OCI-LY3 (cell line): Measurements from ENCODE around the gene CARHSP1.

Source experiments
- H2AFZ ChIP-seq: fragments of 200-600, 300-600 bp; shearing (Covaris generic); 2 replicates; pipeline ENCODE4 v1.6.0; 2014; ENCODE audit warnings: antibody characterized with exemption, low read depth, low read length
- H3K27ac ChIP-seq: fragments of 200-600, 300-600 bp; sonication (generic); 2 replicates; pipeline ENCODE4 v1.5.1; 2014; ENCODE audit warnings: mild to moderate bottlenecking, low read length, moderate library complexity, mixed read lengths
- H3K27me3 ChIP-seq: fragments of 200-600, 300-600 bp; sonication (generic); 2 replicates; pipeline ENCODE4 v1.6.1; 2014; ENCODE audit warnings: low read depth, low read length, mixed read lengths
- H3K36me3 ChIP-seq: fragments of 200-600, 300-600 bp; sonication (generic); replicated peaks from 2 replicates; pipeline ENCODE3; 2014; ENCODE audit warnings: low read depth, low read length, mixed read lengths
- H3K4me1 ChIP-seq: fragments of 300-600, 200-600 bp; sonication (generic); 2 replicates; pipeline ENCODE4 v1.6.1; 2014; ENCODE audit warnings: low read length, mixed read lengths
- H3K4me2 ChIP-seq: fragments of 200-600, 300-600 bp; sonication (generic); 2 replicates; pipeline ENCODE4 v1.6.1; 2014; ENCODE audit warnings: low read length, mixed read lengths
- H3K4me3 ChIP-seq: fragments of 300-600, 200-600 bp; sonication (generic); 2 replicates; pipeline ENCODE4 v1.5.1; 2014; ENCODE audit warnings: antibody characterized with exemption, mild to moderate bottlenecking, low read length, moderate library complexity
- H3K79me2 ChIP-seq: fragments of 300-600, 200-600 bp; shearing (Covaris generic); 2 replicates; pipeline ENCODE4 v1.6.1; 2014; ENCODE audit warnings: mild to moderate bottlenecking, low read length, mixed read lengths
- H3K9ac ChIP-seq: fragments of 300-600, 200-600 bp; shearing (Covaris generic); 2 replicates; pipeline ENCODE4 v1.6.0; 2014; ENCODE audit warnings: mild to moderate bottlenecking, low read length, moderate library complexity
- H3K9me3 ChIP-seq: fragments of 200-600, 300-600 bp; shearing (Covaris generic); 2 replicates; pipeline ENCODE4 v1.6.1; 2014; ENCODE audit warnings: low read length, mixed read lengths; ENCODE audit not compliant: insufficient read depth
- H4K20me1 ChIP-seq: fragments of 200-600, 300-600 bp; sonication (generic); 2 replicates; pipeline ENCODE4 v1.6.1; 2016; ENCODE audit warnings: low read length, mixed read lengths; ENCODE audit not compliant: insufficient read depth
- EZH2phosphoT487 ChIP-seq: fragments of 200-600 bp; shearing (Covaris generic); IDR thresholded peaks from 2 replicates; pipeline ENCODE4 v1.6.1; 2018; ENCODE audit warnings: antibody characterized with exemption, mixed run types, low read depth
- TF ChIP-seq, protein P1 (sequence below): fragments of 200-600, 300-600 bp; sonication (generic); IDR thresholded peaks from 2 replicates; pipeline ENCODE4 v1.5.1; 2014; ENCODE audit warnings: antibody characterized with exemption, low read length, low read depth

Gene CARHSP1

DNA sequence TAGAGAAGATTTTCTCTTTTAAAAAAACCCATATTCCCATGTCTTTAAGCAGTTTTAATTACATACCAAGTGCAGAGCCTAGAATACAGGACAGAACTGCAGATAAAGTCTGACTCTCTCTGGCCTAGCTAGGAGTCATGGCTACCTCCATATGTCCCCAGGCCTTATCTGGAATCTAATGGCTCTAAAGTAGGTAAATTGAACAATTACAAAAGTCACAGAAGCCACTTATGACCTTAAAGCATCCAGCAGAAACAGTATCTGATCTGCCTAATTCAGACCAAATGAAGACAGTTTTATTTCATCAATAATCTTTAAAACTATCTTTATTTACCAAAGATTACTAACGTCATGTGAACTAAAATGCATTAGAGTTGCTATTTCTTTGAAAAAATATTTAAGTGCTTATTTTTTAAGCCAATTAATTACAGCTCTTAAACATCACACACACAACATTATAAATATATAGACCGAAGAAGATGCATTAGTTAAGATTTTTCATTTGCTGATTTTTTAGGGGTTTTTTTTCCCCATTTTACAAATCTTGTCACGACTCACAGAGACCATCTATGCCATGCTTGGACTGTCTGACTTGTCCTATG lies 42.4 kb downstream of the CARHSP1 start:
- peak overlapping the region; percentile 83 for H3K27ac ChIP-seq
- no peaks in the 10 kb centered on the region for H4K20me1 ChIP-seq
- H2AFZ ChIP-seq = no peak overlapping the region
- no peaks in the 10 kb centered on the region for H3K27me3 ChIP-seq
- peaks cover 37% of the 10 kb centered on the region for H3K79me2 ChIP-seq
- H3K9me3 ChIP-seq = no peaks in the 10 kb centered on the region
- peak overlapping the region; percentile 26 for H3K4me2 ChIP-seq
- H3K9ac ChIP-seq = peak overlapping the region; percentile 22; the same call in 1 of the 2 replicates
- H3K4me1 ChIP-seq = peaks cover 28% of the 10 kb centered on the region
- H3K4me3 ChIP-seq = no peak overlapping the region
- TF ChIP-seq, protein P1, sequence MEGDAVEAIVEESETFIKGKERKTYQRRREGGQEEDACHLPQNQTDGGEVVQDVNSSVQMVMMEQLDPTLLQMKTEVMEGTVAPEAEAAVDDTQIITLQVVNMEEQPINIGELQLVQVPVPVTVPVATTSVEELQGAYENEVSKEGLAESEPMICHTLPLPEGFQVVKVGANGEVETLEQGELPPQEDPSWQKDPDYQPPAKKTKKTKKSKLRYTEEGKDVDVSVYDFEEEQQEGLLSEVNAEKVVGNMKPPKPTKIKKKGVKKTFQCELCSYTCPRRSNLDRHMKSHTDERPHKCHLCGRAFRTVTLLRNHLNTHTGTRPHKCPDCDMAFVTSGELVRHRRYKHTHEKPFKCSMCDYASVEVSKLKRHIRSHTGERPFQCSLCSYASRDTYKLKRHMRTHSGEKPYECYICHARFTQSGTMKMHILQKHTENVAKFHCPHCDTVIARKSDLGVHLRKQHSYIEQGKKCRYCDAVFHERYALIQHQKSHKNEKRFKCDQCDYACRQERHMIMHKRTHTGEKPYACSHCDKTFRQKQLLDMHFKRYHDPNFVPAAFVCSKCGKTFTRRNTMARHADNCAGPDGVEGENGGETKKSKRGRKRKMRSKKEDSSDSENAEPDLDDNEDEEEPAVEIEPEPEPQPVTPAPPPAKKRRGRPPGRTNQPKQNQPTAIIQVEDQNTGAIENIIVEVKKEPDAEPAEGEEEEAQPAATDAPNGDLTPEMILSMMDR = no peak
- TF ChIP-seq EZH2phosphoT487 = no peak
- H3K36me3 ChIP-seq = peaks cover 69% of the 10 kb centered on the region

DNA sequence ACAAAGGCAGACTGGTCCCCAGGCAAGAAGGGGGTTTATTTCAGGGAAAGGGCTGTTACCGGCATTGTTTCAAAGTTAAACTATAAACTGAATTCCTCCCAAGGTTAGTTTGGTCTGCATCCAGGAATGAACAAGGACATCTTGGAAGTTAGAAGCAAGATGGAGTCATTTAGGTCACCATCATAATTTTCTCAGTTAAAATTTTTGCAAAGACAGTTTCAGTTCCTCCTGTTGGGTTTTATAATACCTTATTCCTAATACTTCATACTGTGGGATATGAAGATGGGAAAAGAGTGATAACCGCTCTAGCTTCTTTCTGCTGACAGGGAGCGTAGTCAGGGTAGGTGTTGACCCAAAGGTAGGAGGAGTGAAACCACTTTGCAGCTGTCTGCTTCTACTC lies 46.4 kb downstream of the CARHSP1 start:
- peak overlapping the region; percentile 17 for H3K27ac ChIP-seq
- no peak overlapping the region for H3K4me3 ChIP-seq
- no peaks in the 10 kb centered on the region for H3K9me3 ChIP-seq
- no peak overlapping the region for H3K9ac ChIP-seq
- peaks cover 54% of the 10 kb centered on the region for H3K4me1 ChIP-seq
- peaks cover 28% of the 10 kb centered on the region for H3K79me2 ChIP-seq
- TF ChIP-seq, protein P1 = no peak
- no peak for TF ChIP-seq EZH2phosphoT487
- H3K4me2 ChIP-seq = no peak overlapping the region
- H2AFZ ChIP-seq = no peak overlapping the region
- no peaks in the 10 kb centered on the region for H3K27me3 ChIP-seq
- H3K36me3 ChIP-seq = peaks cover 65% of the 10 kb centered on the region
- H4K20me1 ChIP-seq = no peaks in the 10 kb centered on the region

DNA sequence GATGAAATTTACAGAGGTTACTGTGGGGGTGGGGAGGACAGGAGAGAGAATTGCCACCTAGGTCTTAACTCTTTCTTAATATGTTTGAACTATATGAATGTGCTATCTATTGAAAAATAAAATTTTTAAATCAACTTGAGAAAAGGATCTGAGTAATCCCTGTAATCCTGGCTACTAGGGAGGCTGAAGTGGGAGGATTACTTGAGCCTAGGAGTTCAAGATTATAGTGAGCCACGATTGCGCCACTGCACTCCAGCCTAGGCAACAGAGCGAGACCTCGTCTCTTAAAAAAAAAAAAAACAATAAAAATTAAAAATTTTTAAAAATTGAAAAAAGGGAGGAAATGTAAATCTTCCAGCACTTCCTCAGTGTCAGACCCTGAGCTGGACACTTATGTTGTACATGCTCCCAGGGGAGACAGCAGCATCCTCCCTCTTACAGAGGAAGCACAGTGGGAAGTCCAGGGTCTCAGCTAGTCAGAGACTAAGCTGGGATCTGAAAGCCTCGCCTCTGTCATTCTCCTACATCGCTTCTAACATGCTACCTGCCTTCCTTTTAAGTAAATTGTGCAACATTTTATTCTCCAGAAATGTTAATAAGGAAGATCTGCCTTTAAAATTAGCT lies 49.3 kb downstream of the CARHSP1 start:
- Histone ChIP-seq H3K4me2 (peak overlapping the region; percentile 59), H3K79me2 (peaks cover 31% of the 10 kb centered on the region), H3K27me3 (no peaks in the 10 kb centered on the region), H3K4me1 (peaks cover 44% of the 10 kb centered on the region), H3K9ac (peak overlapping the region; percentile 28; the same call in 1 of the 2 replicates), H4K20me1 (no peaks in the 10 kb centered on the region), H3K27ac (peak overlapping the region; percentile 95), H3K4me3 (no peak overlapping the region), H3K36me3 (peaks cover 67% of the 10 kb centered on the region), H3K9me3 (no peaks in the 10 kb centered on the region), H2AFZ (no peak overlapping the region)
- TF ChIP-seq, protein P1 = no peak
- no peak for TF ChIP-seq EZH2phosphoT487

DNA sequence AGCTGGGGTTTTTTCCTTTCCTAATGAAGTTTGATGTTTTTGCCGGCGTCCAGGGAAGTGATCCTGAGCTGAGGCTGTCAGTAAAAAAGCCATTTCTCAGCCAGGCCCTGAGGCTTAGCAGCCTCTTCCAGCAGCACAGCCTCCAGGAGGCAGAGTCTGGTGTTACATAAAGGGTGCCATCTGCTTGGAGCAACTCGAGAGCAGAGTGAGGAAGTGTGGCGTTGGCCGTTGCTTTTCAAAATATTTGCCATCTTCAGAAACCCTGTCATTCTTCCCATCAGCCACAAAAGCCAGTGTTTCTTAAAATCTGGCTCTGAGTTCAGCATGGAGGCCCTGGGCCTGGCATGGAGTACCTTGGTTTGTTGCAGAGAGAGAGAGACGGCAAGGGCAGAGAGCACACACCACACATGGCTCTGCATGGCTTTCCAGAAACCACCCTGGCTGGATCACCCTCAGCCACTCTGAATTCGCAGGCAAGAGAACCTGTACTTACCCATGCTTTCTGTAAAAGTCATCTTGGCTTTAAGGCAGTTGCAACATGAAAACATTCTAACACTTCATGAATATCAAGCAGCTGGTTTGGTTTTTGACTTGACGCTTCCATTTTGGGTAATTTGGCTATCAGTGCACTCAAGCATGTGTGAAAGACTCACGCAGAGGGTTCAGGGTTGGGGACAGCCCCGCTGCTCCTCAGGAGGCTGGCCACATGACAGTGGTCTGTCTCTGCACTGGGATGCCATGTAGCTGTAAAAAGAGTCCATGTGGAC lies 50.1 kb downstream of the CARHSP1 start:
- Histone ChIP-seq H3K4me3 (peak overlapping the region; percentile 29; the same call in 1 of the 2 replicates), H2AFZ (no peak overlapping the region), H3K27ac (peak overlapping the region; percentile 95), H3K36me3 (peaks cover 65% of the 10 kb centered on the region), H3K4me1 (peaks cover 52% of the 10 kb centered on the region), H4K20me1 (no peaks in the 10 kb centered on the region), H3K4me2 (peak overlapping the region; percentile 59), H3K9me3 (no peaks in the 10 kb centered on the region), H3K27me3 (no peaks in the 10 kb centered on the region), H3K79me2 (peaks cover 35% of the 10 kb centered on the region), H3K9ac (peak overlapping the region; percentile 49)
- TF ChIP-seq, protein P1 = 0 out of 2 replicates have a peak, but pooled peaks have one; percentile 4
- no peak for TF ChIP-seq EZH2phosphoT487
